Stimulated activated CD4-positive, alpha-beta T cell treated with anti-CD3 and anti-CD28 coated beads, Interleukin-4, amount 100 ng/mL, for 48 hours (primary cell): ENCODE results near the gene RELN.

Experiments
- DNase-seq, 2 donors: peaks; one replicate each; pipeline ENCODE4 v3.0.0-alpha.2; 2020; ENCODE audit warnings: low read depth in 2 of 2

The RELN gene

GRCh38 chr7:103894656-103895596 lies 94.5 kb downstream of the RELN start:
- DNase-seq = no peak

- DNase-seq = no peak
These were observed 96.1 kb downstream of the RELN start for GRCh38 chr7:103893350-103893749.

GRCh38 chr7:103889451-103889850 lies 100.0 kb downstream of the RELN start:
- DNase-seq = no peak

GRCh38 chr7:103888603-103889153 lies 100.8 kb downstream of the RELN start:
- DNase-seq = no peak

- no peak for DNase-seq
These were observed 101.4 kb downstream of the RELN start for GRCh38 chr7:103887853-103888602.

GRCh38 chr7:103887050-103887449 lies 102.4 kb downstream of the RELN start:
- DNase-seq = no peak

GRCh38 chr7:103879928-103880600 lies 109.4 kb downstream of the RELN start:
- no peak for DNase-seq

- DNase-seq = no peak
These were observed 110.0 kb downstream of the RELN start for GRCh38 chr7:103879411-103879810.

GRCh38 chr7:103877565-103877964 lies 111.9 kb downstream of the RELN start:
- DNase-seq = no peak

GRCh38 chr7:103875718-103876117 lies 113.7 kb downstream of the RELN start:
- no peak for DNase-seq

GRCh38 chr7:103871473-103871872 lies 118.0 kb downstream of the RELN start:
- DNase-seq = no peak

GRCh38 chr7:103870664-103871063 lies 118.8 kb downstream of the RELN start:
- DNase-seq = no peak

GRCh38 chr7:103867874-103868273 lies 121.6 kb downstream of the RELN start:
- no peak for DNase-seq

GRCh38 chr7:103866919-103867318 lies 122.5 kb downstream of the RELN start:
- DNase-seq = no peak

GRCh38 chr7:103865442-103865841 lies 124.0 kb downstream of the RELN start:
- no peak for DNase-seq

- no peak for DNase-seq
These were observed 127.0 kb downstream of the RELN start for GRCh38 chr7:103862302-103863035.

GRCh38 chr7:103859709-103860108 lies 129.7 kb downstream of the RELN start:
- no peak for DNase-seq

GRCh38 chr7:103857435-103857834 lies 132.0 kb downstream of the RELN start:
- no peak for DNase-seq

GRCh38 chr7:103856929-103857328 lies 132.5 kb downstream of the RELN start:
- no peak for DNase-seq

- DNase-seq = no peak
These were observed 133.8 kb downstream of the RELN start for GRCh38 chr7:103855671-103856070.

GRCh38 chr7:103854611-103855010 lies 134.8 kb downstream of the RELN start:
- DNase-seq = no peak
